ENCODE data around the gene SPACA7.

SPACA7 gene

DNA sequence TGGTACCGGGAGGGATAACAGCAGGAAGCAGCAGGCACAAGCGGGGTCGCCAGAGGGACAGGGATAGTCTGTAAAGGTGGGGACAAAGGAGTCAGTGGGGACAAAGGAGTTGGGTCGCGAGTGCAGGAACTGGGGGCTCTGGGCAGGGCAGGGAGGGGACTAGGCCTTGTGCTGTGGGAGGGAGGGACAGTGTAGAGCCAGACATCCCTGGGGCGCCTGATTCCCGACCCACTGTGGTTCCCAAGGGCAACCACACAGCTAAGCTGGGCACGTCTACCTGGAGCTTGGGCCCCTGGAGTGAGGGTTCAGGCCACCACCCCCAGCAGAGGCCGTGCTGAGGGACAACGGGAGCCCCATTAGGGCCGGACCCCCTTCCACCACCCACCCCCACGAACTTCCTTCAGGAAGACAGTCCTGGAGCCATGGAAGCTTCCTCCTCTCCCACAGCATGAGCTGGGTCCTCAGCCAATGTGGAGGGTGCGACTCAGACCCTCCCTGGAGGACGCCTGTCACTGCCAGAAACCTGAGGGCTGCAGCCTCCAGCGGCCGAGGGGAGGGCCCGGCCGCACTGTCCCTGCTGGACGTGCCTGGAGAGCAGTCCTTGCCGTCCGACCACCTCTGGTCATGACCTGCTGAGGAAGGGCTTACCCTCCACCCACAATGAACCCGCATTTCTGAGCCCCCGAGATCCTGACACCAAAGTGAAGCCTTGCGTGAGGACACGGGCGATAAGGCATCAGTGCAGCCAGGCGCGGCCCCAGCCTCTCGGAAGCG lies 77.9 kb downstream of the SPACA7 start:
- H3K9me2 ChIP-seq (replicated peaks; ENCODE audit: low read depth, low read length): no peaks in the 10 kb centered on the region
- no peak overlapping the region for H3K4me2 ChIP-seq (ENCODE audit: low read depth, low read length, poor library complexity, severe bottlenecking)
- H3K36me3 ChIP-seq (ENCODE audit: insufficient read depth, low read length): no peaks in the 10 kb centered on the region
- H4K20me1 ChIP-seq (ENCODE audit: insufficient read depth, low read length, poor library complexity, severe bottlenecking): no peaks in the 10 kb centered on the region
- no peaks in the 10 kb centered on the region for H3F3A ChIP-seq (ENCODE audit: low read depth)
- no peak overlapping the region for H2AFZ ChIP-seq (ENCODE audit: low read length)
- no peaks in the 10 kb centered on the region for H3K9me3 ChIP-seq (ENCODE audit: insufficient read depth, low read depth, low read length)
- H3K27me3 ChIP-seq (ENCODE audit: insufficient read depth, low read length, poor library complexity, severe bottlenecking): no peaks in the 10 kb centered on the region
- H3K4me1 ChIP-seq (ENCODE audit: insufficient read depth, low read length, poor library complexity, severe bottlenecking): no peaks in the 10 kb centered on the region
- H3K79me2 ChIP-seq (ENCODE audit: insufficient read depth, low read length): no peaks in the 10 kb centered on the region
- H3K4me3 ChIP-seq (ENCODE audit: low read length, poor library complexity, severe bottlenecking): no peak overlapping the region
- TF ChIP-seq, protein P1, sequence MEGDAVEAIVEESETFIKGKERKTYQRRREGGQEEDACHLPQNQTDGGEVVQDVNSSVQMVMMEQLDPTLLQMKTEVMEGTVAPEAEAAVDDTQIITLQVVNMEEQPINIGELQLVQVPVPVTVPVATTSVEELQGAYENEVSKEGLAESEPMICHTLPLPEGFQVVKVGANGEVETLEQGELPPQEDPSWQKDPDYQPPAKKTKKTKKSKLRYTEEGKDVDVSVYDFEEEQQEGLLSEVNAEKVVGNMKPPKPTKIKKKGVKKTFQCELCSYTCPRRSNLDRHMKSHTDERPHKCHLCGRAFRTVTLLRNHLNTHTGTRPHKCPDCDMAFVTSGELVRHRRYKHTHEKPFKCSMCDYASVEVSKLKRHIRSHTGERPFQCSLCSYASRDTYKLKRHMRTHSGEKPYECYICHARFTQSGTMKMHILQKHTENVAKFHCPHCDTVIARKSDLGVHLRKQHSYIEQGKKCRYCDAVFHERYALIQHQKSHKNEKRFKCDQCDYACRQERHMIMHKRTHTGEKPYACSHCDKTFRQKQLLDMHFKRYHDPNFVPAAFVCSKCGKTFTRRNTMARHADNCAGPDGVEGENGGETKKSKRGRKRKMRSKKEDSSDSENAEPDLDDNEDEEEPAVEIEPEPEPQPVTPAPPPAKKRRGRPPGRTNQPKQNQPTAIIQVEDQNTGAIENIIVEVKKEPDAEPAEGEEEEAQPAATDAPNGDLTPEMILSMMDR (conservative IDR thresholded peaks at IDR 0.05; ENCODE audit: low read length): no peak
- no peak for TF ChIP-seq EZH2phosphoT487 (IDR thresholded peaks at IDR 0.05; ENCODE audit: borderline replicate concordance)
- no peak overlapping the region for H3K9ac ChIP-seq (ENCODE audit: low read depth, low read length, poor library complexity, severe bottlenecking)

DNA sequence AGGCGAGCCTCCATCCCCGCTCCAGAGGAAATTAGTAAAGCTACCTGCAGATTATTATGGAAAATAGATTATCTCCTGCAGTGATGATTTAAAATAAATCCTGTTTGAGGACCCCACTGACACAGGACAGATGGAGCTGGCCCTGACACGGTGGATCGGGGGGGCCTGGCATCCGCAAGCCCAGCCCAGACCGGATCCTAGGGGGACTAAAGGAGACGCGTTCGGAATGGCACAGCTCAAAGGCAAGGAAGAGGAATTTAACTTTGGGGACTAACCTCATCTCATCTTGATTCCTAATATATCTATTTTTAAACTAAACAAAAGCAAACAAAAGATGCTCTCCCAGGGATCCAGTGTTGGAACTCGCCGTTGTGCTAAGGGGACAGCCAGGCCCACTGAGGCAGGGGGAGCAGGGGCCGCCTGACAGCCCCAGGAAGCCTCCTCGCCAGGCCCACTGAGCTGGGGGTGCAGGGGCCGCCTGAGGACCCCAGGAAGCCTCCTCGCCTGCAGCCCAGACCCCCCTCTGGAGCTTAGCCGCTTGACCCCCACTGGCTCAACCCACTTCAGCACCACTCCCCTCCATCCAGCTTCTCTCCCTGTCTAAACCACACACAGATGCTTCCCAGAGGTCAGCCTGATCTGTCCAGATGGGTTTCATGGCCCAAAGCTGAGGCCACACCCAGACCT lies 78.6 kb downstream of the SPACA7 start:
- H2AFZ ChIP-seq (ENCODE audit: low read length): no peak overlapping the region
- H3K4me1 ChIP-seq (ENCODE audit: insufficient read depth, low read length, poor library complexity, severe bottlenecking): no peaks in the 10 kb centered on the region
- TF ChIP-seq EZH2phosphoT487 (IDR thresholded peaks at IDR 0.05; ENCODE audit: borderline replicate concordance): no peak
- TF ChIP-seq, protein P1 (conservative IDR thresholded peaks at IDR 0.05; ENCODE audit: low read length): no peak
- no peak overlapping the region for H3K4me2 ChIP-seq (ENCODE audit: low read depth, low read length, poor library complexity, severe bottlenecking)
- H3K9me2 ChIP-seq (replicated peaks; ENCODE audit: low read depth, low read length): no peaks in the 10 kb centered on the region
- no peaks in the 10 kb centered on the region for H4K20me1 ChIP-seq (ENCODE audit: insufficient read depth, low read length, poor library complexity, severe bottlenecking)
- no peaks in the 10 kb centered on the region for H3F3A ChIP-seq (ENCODE audit: low read depth)
- no peaks in the 10 kb centered on the region for H3K27me3 ChIP-seq (ENCODE audit: insufficient read depth, low read length, poor library complexity, severe bottlenecking)
- no peaks in the 10 kb centered on the region for H3K36me3 ChIP-seq (ENCODE audit: insufficient read depth, low read length)
- no peak overlapping the region for H3K9ac ChIP-seq (ENCODE audit: low read depth, low read length, poor library complexity, severe bottlenecking)
- H3K4me3 ChIP-seq (ENCODE audit: low read length, poor library complexity, severe bottlenecking): no peak overlapping the region
- no peaks in the 10 kb centered on the region for H3K79me2 ChIP-seq (ENCODE audit: insufficient read depth, low read length)
- H3K9me3 ChIP-seq (ENCODE audit: insufficient read depth, low read depth, low read length): no peaks in the 10 kb centered on the region

DNA sequence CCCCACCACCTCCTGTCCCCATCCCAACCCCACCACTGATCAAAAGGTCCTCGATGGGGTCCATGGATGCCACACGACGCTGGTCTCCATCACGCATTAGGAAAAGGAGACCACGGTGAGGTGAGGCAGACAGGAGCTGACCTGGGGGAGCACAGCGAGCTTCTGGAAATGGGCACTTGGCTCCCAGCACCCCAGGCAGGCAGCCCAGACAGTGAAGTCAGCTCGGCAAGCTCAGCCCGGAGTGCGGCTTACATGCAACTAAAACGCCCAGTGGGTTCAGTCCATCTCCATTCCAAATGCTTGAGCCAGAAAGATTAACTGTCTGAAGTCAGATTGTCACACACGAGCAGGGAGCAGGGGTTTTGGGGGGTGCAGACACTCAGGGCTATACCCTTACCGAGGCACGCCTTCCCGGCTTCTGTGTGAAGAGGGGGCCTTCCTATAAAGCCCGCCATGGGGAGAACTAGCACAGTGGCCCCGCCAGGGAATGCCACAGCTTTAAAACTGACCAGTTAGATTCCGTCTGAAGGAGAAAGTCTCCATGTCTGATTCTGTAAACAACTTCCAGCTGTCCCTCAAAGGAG lies 79.4 kb downstream of the SPACA7 start:
- H3K4me2 ChIP-seq (ENCODE audit: low read depth, low read length, poor library complexity, severe bottlenecking): no peak overlapping the region
- no peaks in the 10 kb centered on the region for H3K79me2 ChIP-seq (ENCODE audit: insufficient read depth, low read length)
- H3K4me1 ChIP-seq (ENCODE audit: insufficient read depth, low read length, poor library complexity, severe bottlenecking): no peaks in the 10 kb centered on the region
- H2AFZ ChIP-seq (ENCODE audit: low read length): no peak overlapping the region
- H3K27me3 ChIP-seq (ENCODE audit: insufficient read depth, low read length, poor library complexity, severe bottlenecking): no peaks in the 10 kb centered on the region
- no peaks in the 10 kb centered on the region for H3K9me2 ChIP-seq (replicated peaks; ENCODE audit: low read depth, low read length)
- no peak overlapping the region for H3K9ac ChIP-seq (ENCODE audit: low read depth, low read length, poor library complexity, severe bottlenecking)
- no peak overlapping the region for H3K4me3 ChIP-seq (ENCODE audit: low read length, poor library complexity, severe bottlenecking)
- no peaks in the 10 kb centered on the region for H4K20me1 ChIP-seq (ENCODE audit: insufficient read depth, low read length, poor library complexity, severe bottlenecking)
- no peaks in the 10 kb centered on the region for H3K36me3 ChIP-seq (ENCODE audit: insufficient read depth, low read length)
- TF ChIP-seq, protein P1 (conservative IDR thresholded peaks at IDR 0.05; ENCODE audit: low read length): no peak
- no peak for TF ChIP-seq EZH2phosphoT487 (IDR thresholded peaks at IDR 0.05; ENCODE audit: borderline replicate concordance)
- no peaks in the 10 kb centered on the region for H3F3A ChIP-seq (ENCODE audit: low read depth)
- H3K9me3 ChIP-seq (ENCODE audit: insufficient read depth, low read depth, low read length): no peaks in the 10 kb centered on the region
